Activated naive CD4-positive, alpha-beta T cell treated with Interleukin-2 at 50 U/mL for 16 hours (primary cell): ENCODE results near the gene IL33.
"Not testable (repeated sequence)": the region's sequence is repeated elsewhere in the genome, so short reads cannot be mapped to it uniquely, and the experiment has no call there.

Experiments
- DNase-seq: peaks from one replicate; pipeline ENCODE4 v3.0.0-alpha.2; 2020

Gene IL33, protein sequence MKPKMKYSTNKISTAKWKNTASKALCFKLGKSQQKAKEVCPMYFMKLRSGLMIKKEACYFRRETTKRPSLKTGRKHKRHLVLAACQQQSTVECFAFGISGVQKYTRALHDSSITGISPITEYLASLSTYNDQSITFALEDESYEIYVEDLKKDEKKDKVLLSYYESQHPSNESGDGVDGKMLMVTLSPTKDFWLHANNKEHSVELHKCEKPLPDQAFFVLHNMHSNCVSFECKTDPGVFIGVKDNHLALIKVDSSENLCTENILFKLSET

GRCh38 chr9:6215562-6215961, at the start of gene IL33:
IL33 (plus strand) TSS chr9:6215807; CDS start chr9:6241695, 25,888 bp downstream.
- no peak for DNase-seq

DNA sequence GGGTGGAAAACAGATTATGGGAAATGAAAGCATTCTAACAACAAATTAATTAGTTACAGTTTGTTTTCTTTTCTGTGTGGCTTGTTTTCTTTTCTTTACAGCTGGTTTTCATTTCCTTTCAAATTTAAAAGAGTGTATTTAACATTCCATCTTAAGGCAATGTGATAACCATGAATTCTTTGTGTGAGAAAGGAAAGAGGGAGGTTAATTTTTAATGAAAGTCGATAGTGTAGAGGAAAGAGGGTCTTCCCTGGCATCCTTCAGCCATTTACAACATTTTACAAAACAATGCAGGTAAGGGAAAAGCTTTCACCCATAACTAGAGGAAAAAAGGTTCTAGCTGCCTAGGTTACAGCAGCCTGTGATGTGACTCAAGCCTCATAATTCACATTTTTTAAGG, 43.9 kb upstream of the IL33 start:
- no peak for DNase-seq

- DNase-seq: no peak
Measured at GRCh38 chr9:6173914-6174313, 41.7 kb upstream of the IL33 start.

- not testable (repeated sequence) for DNase-seq
Measured at GRCh38 chr9:6182549-6183226, 32.9 kb upstream of the IL33 start.

DNA sequence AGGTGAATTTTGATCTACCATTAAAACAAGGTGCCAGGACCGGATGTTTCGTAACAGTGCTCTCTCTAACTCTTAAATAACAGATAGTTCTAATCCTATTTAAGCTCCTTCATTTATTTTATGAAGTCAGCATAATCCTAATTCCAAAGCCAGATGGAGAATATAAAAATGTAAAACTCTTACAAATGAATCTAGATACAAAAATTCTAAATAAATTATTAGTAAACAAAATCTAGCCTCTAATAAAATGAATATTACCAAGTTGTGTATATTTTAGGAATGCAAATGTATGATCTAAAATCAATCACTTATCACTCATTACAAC, 32.4 kb upstream of the IL33 start:
- DNase-seq: no peak

DNA sequence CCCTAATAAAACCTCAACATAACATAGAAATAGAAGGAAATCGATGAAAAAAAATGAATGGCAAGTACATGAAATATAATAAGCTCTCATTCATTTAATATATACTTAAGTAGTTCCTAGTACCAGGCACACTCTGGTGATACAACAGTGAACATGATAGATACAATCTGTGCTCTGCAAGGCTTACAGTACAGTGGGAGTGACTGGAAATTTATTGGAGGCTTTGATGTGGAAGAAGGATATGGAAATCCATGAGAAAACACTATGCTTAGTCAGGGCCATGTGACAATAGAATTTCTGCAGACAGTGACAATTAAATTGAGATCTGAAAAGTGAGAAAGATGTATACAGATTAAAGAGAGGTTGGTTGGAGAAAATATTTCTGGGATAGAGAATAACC, 32.0 kb upstream of the IL33 start:
- no peak for DNase-seq

DNA sequence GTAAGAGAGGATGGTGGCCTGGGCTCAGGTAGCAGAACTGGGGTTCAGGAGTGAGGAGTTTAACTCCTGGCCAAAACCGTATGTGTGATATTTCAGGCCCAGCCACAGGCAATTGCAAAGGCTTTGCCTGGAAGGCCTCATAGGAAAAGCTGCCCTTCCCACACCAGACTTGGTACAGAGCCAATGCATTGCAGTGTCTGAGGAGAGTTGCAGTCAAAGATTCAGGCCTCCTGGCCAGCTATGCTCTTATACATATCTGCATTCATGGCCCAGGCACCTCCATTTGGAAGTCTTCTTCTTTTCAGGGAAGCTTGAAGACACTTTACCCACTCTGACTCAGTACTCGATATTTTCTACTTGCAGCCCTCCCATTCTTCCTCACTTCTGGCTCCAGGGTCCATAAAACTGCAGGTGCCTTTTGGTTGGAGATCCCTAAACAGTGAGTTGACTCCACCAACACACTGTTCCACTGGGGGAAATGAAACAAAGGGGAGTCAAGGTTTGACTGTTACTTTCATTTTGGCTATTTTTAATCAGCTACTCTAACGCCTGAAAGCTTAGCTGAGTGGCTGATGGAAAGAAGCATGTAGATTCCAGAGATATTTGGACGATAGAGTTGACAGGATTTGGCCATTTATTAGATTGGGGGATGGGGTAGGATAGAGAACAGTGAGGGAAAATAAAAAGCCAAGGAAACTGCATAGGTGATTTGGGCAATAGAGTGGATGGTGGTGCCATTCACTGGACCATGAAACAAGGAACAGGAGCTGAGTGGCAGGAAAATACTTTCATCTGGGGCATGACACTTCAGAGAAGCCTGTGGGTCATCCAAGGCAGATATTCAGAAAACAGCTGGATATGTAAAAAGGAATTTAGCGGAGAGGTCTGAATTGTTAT, 30.6 kb upstream of the IL33 start:
- DNase-seq: no peak

DNA sequence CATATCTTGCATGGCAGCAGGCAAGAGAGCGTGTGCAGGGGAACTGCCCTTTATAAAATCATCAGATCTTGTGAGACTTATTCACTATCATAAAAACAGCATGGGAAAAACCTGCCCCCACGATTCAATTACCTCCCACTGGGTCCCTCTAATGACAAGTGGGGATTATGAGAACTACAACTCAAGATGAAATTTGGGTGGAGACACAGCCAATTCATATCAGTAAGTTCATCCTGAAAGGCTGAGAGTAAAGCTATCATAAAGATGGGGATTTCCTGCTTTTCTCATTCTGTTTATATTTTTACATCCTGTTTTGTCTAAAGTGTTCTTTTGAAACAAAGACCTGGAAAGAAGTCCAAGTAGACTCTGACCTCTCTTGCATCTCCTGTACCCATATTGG, 28.9 kb upstream of the IL33 start:
- DNase-seq: no peak

DNA sequence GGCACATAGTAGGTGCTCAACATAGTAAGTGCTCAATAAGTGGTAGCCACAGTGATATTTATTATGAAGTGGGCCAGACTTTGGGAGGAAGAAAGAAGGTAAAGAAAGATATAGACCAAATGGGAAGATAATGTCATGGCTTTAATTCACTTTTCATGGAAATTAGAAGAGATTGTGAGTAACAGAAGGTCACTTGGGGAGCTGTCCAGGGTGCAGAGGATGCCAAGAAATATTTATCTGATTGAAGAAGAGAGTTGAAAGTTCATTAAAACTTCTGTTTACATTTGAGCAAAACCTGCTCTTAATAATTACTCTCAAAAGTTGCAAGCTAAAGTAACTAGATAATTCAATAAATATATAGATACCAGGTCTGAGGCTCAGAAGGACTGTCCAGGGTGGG, 28.3 kb upstream of the IL33 start:
- DNase-seq: no peak

DNA sequence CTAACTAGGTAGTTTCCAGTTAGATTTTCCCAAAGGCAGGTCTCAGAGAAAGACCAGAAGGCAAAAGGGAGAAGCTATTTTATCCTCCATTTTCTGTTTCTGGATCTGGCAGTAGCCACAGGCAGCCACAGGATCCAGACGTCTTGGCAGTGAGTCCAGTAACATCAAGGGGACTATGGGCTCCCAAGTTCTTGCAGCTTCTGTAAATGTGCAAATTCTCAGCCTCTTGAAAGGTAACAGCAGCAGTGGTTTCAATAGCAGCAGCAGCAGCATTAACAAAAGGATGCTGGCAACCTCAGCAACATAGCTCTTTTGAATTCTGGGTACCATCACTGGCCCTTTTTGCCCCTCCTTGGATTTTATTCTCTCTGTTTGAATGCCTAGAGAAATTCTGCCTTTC, 27.1 kb upstream of the IL33 start:
- DNase-seq: no peak

GRCh38 chr9:6188906-6189305, 26.7 kb upstream of the IL33 start:
- no peak for DNase-seq

- no peak for DNase-seq
Measured at GRCh38 chr9:6194934-6195333, 20.7 kb upstream of the IL33 start.

DNA sequence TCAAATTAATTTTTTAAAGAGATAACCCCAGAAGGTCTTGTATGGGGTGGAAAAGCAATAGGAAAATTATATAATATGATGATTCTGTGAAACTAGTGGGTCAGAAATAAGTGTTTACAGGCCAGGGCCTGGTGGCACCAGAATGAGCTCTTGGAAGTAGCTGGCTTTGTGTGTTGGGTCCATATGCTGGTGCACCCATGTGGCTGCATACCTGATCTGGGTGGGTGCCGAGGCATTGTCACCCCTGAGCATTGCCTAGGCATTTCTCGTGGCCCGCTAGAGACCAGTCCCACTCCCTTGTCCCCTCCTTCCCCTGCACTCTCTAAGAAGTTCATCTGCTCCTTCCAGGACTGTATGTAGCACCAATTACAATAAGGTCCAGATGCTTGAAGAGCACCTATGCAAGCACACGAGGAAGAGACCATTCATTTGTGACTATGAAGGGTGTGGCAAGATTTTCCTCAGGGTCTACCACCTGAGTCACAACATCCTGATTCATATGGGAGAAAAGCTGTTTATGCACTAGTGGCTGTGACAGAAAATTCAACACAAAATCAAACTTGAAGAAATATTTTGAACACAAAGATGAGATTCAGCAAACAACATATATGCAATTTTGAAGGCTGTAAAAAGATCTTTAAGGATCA, 19.8 kb upstream of the IL33 start:
- no peak for DNase-seq

GRCh38 chr9:6197330-6197729, 18.3 kb upstream of the IL33 start:
- no peak for DNase-seq

- DNase-seq: no peak
Measured at GRCh38 chr9:6198251-6198650, 17.4 kb upstream of the IL33 start.

DNA sequence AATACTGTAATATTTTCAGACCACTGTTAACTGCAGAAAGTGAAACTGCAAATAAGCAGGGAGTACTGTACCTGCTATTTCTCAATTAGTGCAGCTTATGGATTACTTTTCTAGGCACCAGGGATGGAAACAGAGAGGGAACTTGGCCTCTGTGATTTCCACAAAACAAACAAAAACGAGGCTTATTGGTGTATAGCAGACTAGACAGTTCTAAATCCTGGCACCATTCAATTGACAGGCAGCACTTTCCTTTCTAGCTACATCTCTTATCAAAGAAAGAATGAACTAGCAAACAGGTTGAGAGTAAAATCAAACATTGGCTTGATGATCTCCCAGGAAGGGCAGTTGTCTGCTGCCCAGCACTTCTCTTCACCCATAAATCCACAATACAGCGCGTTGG, 16.0 kb upstream of the IL33 start:
- DNase-seq: no peak

GRCh38 chr9:6200761-6201160, 14.8 kb upstream of the IL33 start:
- DNase-seq: no peak

DNA sequence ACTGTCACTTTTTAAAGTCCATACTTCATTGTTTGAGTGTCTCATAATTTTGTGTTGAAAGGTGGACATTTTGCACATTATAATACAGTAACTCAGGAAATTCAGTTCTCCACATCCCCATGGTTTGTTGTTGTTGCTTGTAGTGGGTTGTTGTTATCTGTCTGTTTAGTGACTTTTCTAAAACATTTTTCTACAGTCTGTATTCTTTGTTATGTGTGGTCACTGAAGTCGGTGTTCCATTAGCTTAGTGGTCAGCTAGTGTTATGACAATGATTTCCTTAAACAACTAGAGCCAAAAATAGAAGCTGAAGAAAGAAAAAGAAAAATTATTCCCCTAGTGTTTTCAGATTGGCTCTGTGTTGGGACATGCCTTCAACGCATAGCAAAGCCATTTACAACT, 5.6 kb upstream of the IL33 start:
- no peak for DNase-seq

- DNase-seq: no peak
Measured at GRCh38 chr9:6212722-6213375, 2.8 kb upstream of the IL33 start.

DNA sequence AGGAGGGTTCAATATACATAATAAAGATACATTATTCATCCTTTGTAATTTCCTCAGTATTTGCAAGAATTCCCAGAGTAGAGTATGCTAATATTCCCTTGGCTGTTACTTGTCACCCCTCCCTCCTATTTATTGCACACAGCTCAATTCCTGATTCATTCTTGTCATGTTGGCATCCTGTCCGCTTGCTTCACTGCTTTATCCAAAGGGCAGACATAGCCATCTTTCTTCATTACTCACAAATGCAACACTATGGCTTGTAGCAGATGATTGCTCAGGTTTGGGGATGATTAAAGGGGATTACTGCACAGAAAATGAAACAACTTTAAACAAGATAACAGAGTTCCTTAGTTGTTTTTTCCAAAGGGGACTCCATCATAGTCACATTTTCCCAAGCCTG, 1.2 kb upstream of the IL33 start:
- DNase-seq: no peak

DNA sequence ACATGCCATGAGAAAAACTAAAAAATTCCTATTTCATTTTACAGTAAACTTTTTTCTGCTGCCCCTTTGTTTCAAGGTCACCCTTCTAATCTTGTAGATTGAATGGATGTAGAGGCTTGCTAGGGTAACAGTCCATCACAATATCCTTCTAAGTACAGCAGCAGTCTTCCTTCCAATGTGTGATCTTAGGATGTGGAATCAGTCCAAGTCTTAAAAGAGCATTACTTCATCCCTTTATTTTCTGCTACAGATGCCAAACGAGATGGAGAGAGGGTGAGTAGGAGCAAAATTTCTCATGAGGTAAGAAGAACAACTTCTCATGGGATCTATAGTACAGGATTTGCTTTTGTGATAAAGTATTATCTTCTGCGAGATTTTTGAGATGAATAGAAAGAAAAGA, 704 bp upstream of the IL33 start:
- no peak for DNase-seq

GRCh38 chr9:6216002-6216401, 395 bp downstream of the IL33 start:
- no peak for DNase-seq

DNA sequence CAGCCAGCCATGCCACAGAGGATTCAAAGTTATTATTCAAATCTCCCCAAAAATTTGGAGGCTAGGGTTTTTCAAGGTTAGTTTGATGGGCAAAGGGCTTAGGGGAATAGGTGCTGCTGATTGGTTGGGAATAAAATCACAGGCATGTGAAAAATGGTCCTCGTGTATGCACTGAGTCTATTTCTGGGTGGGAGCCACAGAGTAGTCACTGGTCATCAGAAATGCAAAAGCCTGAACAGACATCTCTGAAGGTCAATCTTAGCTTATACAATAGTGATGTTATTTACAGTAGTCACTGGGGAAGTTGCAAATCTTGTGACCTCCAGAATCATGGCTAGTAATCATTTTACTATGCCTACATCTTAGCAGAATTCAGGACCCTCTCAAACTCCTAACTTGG, 1.3 kb downstream of the IL33 start:
- DNase-seq: no peak
